Stimulated activated CD8-positive, alpha-beta memory T cell treated with anti-CD3 and anti-CD28 coated beads, Interleukin-12 subunit alpha, Interleukin-12 subunit beta, amount 100 ng/mL, for 24 hours (primary cell): Measurements from ENCODE around the gene PSMD14.
"Not testable (repeated sequence)": the region's sequence is repeated elsewhere in the genome, so short reads cannot be mapped to it uniquely, and the experiment has no call there.

Experiments
- DNase-seq: peaks from one replicate; pipeline ENCODE4 v3.0.0-alpha.2; 2020; ENCODE audit errors: extremely low read depth

Gene PSMD14

GRCh38 chr2:161308178-161308955 is at the start of gene PSMD14:
TSS of gene PSMD14 (plus strand) at chr2:161308425. CDS start at chr2:161318826, 10,401 bp downstream.
- DNase-seq: peak; percentile 75

GRCh38 chr2:161265874-161266273 is 42.4 kb upstream of the PSMD14 start:
- DNase-seq: no peak

GRCh38 chr2:161269111-161269510 is 39.1 kb upstream of the PSMD14 start:
- no peak for DNase-seq

GRCh38 chr2:161273038-161273760 is 35.0 kb upstream of the PSMD14 start:
- no peak for DNase-seq

GRCh38 chr2:161278564-161279229 is 29.5 kb upstream of the PSMD14 start:
- DNase-seq: not testable (repeated sequence)

GRCh38 chr2:161279230-161279815 is 28.9 kb upstream of the PSMD14 start:
- not testable (repeated sequence) for DNase-seq

- not testable (repeated sequence) for DNase-seq
Measured at GRCh38 chr2:161280906-161281323, 27.3 kb upstream of the PSMD14 start.

GRCh38 chr2:161281615-161282310 is 26.5 kb upstream of the PSMD14 start:
- not testable (repeated sequence) for DNase-seq

GRCh38 chr2:161282311-161282644 is 25.9 kb upstream of the PSMD14 start:
- DNase-seq: not testable (repeated sequence)

GRCh38 chr2:161283926-161284325 is 24.3 kb upstream of the PSMD14 start:
- no peak for DNase-seq

GRCh38 chr2:161303535-161304050 is 4.6 kb upstream of the PSMD14 start:
- no peak for DNase-seq

GRCh38 chr2:161306919-161307318 is 1.3 kb upstream of the PSMD14 start:
- no peak for DNase-seq

GRCh38 chr2:161307676-161308075 is 549 bp upstream of the PSMD14 start:
- DNase-seq: no peak

- no peak for DNase-seq
Measured at GRCh38 chr2:161312996-161313395, 4.8 kb downstream of the PSMD14 start.

- no peak for DNase-seq
Measured at GRCh38 chr2:161315380-161315779, 7.2 kb downstream of the PSMD14 start.

- DNase-seq: no peak
Measured at GRCh38 chr2:161316701-161317100, 8.5 kb downstream of the PSMD14 start.

GRCh38 chr2:161321944-161322648 is 13.9 kb downstream of the PSMD14 start:
- DNase-seq: no peak

GRCh38 chr2:161324876-161325275 is 16.7 kb downstream of the PSMD14 start:
- DNase-seq: no peak

GRCh38 chr2:161327582-161327981 is 19.4 kb downstream of the PSMD14 start:
- DNase-seq: no peak

GRCh38 chr2:161332371-161332967 is 24.2 kb downstream of the PSMD14 start:
- DNase-seq: no peak
